Neural cell (in vitro differentiated cells): ENCODE measurements around the gene SLC51A. TPM values are rescaled to one million over a fixed set of nuclear protein-coding genes. Genes with fewer than 3 reads are reported as not detected.
"Not testable (repeated sequence)": the region's sequence is repeated elsewhere in the genome, so short reads cannot be mapped to it uniquely, and the experiment has no call there.

ENCODE experiments used
- H2AFZ ChIP-seq: fragments of 200-600, 300-800 bp; sonication (generic), shearing (Covaris generic); 2 replicates; pipeline ENCODE4 v1.6.0; 2014; ENCODE audit warnings: low read depth, mild to moderate bottlenecking, antibody characterized with exemption, low read length, moderate library complexity
- H3F3A ChIP-seq: fragments of 200-600 bp; shearing (Covaris generic); 2 replicates; pipeline ENCODE4 v1.6.1; 2016; ENCODE audit warnings: mild to moderate bottlenecking, moderate library complexity, mixed read lengths, antibody characterized with exemption, low read length; ENCODE audit not compliant: insufficient read depth, poor library complexity, severe bottlenecking
- H3K27ac ChIP-seq: fragments of 200-600, 300-800 bp; sonication (generic), shearing (Covaris generic); 2 replicates; pipeline ENCODE4 v1.5.1; 2014; ENCODE audit warnings: mild to moderate bottlenecking, low read length, moderate library complexity
- H3K27me3 ChIP-seq: fragments of 300-800, 200-600 bp; sonication (generic), shearing (Covaris generic); 2 replicates; pipeline ENCODE4 v1.6.0; 2014; ENCODE audit warnings: mild to moderate bottlenecking, low read depth, low read length, moderate library complexity; ENCODE audit not compliant: insufficient read depth
- H3K36me3 ChIP-seq: fragments of 300-800, 200-600 bp; sonication (generic), shearing (Covaris generic); 2 replicates; pipeline ENCODE4 v1.5.1; 2014; ENCODE audit warnings: mild to moderate bottlenecking, antibody characterized with exemption, low read length, moderate library complexity; ENCODE audit not compliant: insufficient read depth
- H3K4me2 ChIP-seq: fragments of 300-800, 200-600 bp; sonication (generic), shearing (Covaris generic); 2 replicates; pipeline ENCODE4 v1.6.0; 2014; ENCODE audit warnings: mild to moderate bottlenecking, low read length
- H3K4me3 ChIP-seq: fragments of 300-800, 200-600 bp; sonication (generic), shearing (Covaris generic); 2 replicates; pipeline ENCODE4 v1.5.1; 2014; ENCODE audit warnings: mild to moderate bottlenecking, low read length, moderate library complexity
- H3K79me2 ChIP-seq: fragments of 200-600 bp; shearing (Covaris generic); replicated peaks from 2 replicates; pipeline ENCODE4 v1.6.0; 2014; ENCODE audit warnings: mild to moderate bottlenecking, low read length, moderate library complexity; ENCODE audit not compliant: insufficient read depth
- H3K9ac ChIP-seq: fragments of 300-800, 200-600 bp; sonication (generic), shearing (Covaris generic); 2 replicates; pipeline ENCODE4 v1.6.1; 2016; ENCODE audit warnings: mild to moderate bottlenecking, low read length, mixed read lengths
- H3K9me2 ChIP-seq: fragments of 200-600 bp; shearing (Covaris generic); 2 replicates; pipeline ENCODE4 v1.6.1; 2016; ENCODE audit warnings: mild to moderate bottlenecking, low read length, mixed read lengths; ENCODE audit not compliant: insufficient read depth
- H3K9me3 ChIP-seq: fragments of 200-600, 300-800 bp; sonication (generic), shearing (Covaris generic); 2 replicates; pipeline ENCODE4 v1.6.1; 2016; ENCODE audit warnings: mild to moderate bottlenecking, mixed run types, low read length, moderate library complexity, mixed read lengths
- H4K20me1 ChIP-seq: fragments of 200-600 bp; shearing (Covaris generic); 2 replicates; pipeline ENCODE4 v1.6.1; 2016; ENCODE audit warnings: mild to moderate bottlenecking, mixed run types; ENCODE audit not compliant: insufficient read depth
- CTCF ChIP-seq: fragments of 450-650 bp; IDR thresholded peaks from 2 replicates; pipeline ENCODE4 v1.5.1; 2014; ENCODE audit warnings: antibody characterized with exemption, mild to moderate bottlenecking, moderate library complexity; ENCODE audit not compliant: poor library complexity, severe bottlenecking
- EP300 ChIP-seq: fragments of 450-650 bp; conservative IDR thresholded peaks from 2 replicates; pipeline ENCODE4 v1.6.1; 2014; ENCODE audit warnings: antibody characterized with exemption, mild to moderate bottlenecking, moderate library complexity; ENCODE audit not compliant: poor library complexity, severe bottlenecking
- EZH2 ChIP-seq: fragments of 200-600, 300-800 bp; shearing (Covaris generic), sonication (generic); IDR thresholded peaks from 2 replicates; pipeline ENCODE4 v1.6.1; 2014; ENCODE audit warnings: antibody characterized with exemption, low read length, borderline replicate concordance, mild to moderate bottlenecking; ENCODE audit not compliant: insufficient read depth, poor library complexity, severe bottlenecking
- MXI1 ChIP-seq: fragments of 450-650 bp; conservative IDR thresholded peaks from 2 replicates; pipeline ENCODE4 v1.6.1; 2014; ENCODE audit warnings: antibody characterized with exemption, mild to moderate bottlenecking; ENCODE audit not compliant: poor library complexity, severe bottlenecking
- POLR2AphosphoS5 ChIP-seq: IDR thresholded peaks from 2 replicates; pipeline ENCODE4 v1.6.1; 2012
- RAD21 ChIP-seq: fragments of 450-650 bp; conservative IDR thresholded peaks from 2 replicates; pipeline ENCODE4 v1.6.1; 2014; ENCODE audit warnings: antibody characterized with exemption, mild to moderate bottlenecking, moderate library complexity
- REST ChIP-seq: IDR thresholded peaks from 2 replicates; pipeline ENCODE4 v1.6.1; 2012; ENCODE audit warnings: borderline replicate concordance
- SMC3 ChIP-seq: fragments of 450-650 bp; conservative IDR thresholded peaks from 2 replicates; pipeline ENCODE4 v1.6.1; 2014; ENCODE audit warnings: antibody characterized with exemption, mild to moderate bottlenecking, moderate library complexity; ENCODE audit not compliant: poor library complexity
- TAF1 ChIP-seq: IDR thresholded peaks from 2 replicates; pipeline ENCODE4 v1.6.1; 2012; ENCODE audit warnings: low read depth
- polyA plus RNA-seq: library from polyadenylated mRNA; depleted of rRNA; stranded (reverse); fragments of >200 nt; gene quantifications from 2 replicates; pipeline ENCODE4 v1.2.3, GENCODE V29; 2014

SLC51A gene
- polyA plus RNA-seq, 1 donor from 2014 or later: not detected

GRCh38 chr3:196207833-196208607, 8.3 kb upstream of the SLC51A start (continued):
- no peak for TF ChIP-seq SMC3

DNA sequence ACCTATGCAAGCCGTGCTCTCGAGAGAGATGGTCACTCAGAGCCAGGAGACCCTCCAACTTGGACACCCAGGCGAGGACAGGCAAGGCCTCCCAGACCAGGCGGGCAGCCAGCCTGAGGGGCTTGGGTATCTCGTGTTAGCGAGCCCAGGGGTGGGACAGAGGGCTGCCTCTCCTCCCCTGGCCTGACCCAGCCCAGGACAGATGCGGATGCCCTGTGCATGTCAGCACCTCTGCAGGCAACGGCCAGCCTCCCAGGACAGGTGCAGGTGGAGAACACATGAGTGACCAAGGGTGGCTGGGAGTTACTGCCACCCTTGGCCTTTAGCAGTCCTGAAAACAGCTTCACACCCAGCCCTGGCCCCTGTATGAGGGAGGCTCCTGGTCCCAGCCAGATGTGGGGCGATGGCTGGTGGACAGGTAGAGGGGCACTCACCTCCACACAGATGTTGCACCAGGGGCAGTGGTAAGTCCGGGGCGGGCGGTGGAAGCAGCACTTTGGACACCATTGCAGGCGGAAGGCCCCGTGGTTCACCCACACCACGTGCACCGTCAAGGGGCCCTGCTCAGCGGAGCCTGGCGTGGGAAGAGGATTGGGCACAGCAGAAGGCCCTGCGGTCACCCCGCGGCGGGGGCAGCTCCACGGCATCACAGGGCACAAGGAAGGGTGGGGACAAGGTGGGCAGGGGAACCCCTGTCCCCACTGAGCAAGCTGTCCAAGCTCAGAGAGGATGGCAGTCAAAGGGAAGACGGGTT, 7.2 kb upstream of the SLC51A start:
- Histone ChIP-seq H3K9me3 (no peaks in the 10 kb centered on the region), H2AFZ (no peak overlapping the region), H3K9ac (no peak overlapping the region), H3K4me2 (no peak overlapping the region), H3K36me3 (no peaks in the 10 kb centered on the region), H3F3A (no peaks in the 10 kb centered on the region), H3K79me2 (no peaks in the 10 kb centered on the region), H3K27ac (no peak overlapping the region), H3K27me3 (no peaks in the 10 kb centered on the region), H3K9me2 (no peaks in the 10 kb centered on the region), H4K20me1 (no peaks in the 10 kb centered on the region), H3K4me3 (no peak overlapping the region)
- no peak for TF ChIP-seq RAD21
- TF ChIP-seq CTCF: no peak
- TF ChIP-seq MXI1: no peak
- TF ChIP-seq REST: no peak
- no peak for TF ChIP-seq EP300
- TF ChIP-seq EZH2: no peak
- no peak for TF ChIP-seq POLR2AphosphoS5
- TF ChIP-seq TAF1: no peak
- TF ChIP-seq SMC3: no peak

DNA sequence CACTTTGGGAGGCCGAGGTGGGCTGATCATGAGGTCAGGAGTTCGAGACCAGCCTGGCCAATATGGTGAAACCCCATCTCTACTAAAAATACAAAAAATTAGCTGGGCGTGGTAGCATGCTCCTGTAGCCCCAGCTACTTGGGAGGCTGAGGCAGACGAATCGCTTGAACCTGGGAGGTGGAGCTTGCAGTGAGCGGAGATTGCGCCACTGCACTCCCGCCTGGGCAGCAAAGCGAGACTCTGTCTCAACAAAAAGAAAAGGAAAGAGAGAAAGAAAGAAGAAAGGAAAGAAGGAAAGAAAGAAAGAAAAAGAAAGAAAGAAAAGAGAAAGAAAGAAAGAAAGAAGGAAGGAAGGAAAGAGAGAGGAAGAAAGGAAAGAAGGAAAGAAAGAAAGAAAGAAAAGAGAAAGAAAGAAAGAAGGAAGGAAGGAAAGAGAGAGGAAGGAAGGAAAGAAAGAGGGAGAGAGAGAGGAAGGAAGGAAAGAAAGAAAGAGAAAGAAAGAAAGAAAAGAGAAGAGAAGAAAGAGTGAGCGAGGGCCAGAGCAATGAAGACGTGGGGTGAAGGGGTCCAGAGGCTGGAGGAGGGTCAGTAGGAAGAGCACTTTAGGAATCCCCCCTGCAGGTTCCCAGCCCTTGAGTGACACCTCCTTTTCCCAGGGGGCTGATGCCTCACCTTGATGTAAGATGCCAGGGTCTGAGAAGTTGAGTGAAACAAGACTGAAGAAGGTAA, 6.2 kb upstream of the SLC51A start:
- H3K4me3 ChIP-seq, H3K27me3 ChIP-seq, H3K36me3 ChIP-seq, H3K9me2 ChIP-seq, H2AFZ ChIP-seq, H3K27ac ChIP-seq, H3K79me2 ChIP-seq, H3K9me3 ChIP-seq, H3K4me2 ChIP-seq, H3K9ac ChIP-seq, H4K20me1 ChIP-seq, H3F3A ChIP-seq: not testable (repeated sequence)
